Epidermal melanocyte (primary cell): ENCODE data around the gene CYB5R2.
A peak's percentile ranks its signal among the peaks of the same experiment; 100 is the strongest.
"Not testable (repeated sequence)": the region's sequence is repeated elsewhere in the genome, so short reads cannot be mapped to it uniquely, and the experiment has no call there.

Experiments used
- DNase-seq: peaks from one replicate; pipeline ENCODE4 v3.0.0; 2011; ENCODE audit warnings: low spot score; ENCODE audit not compliant: insufficient read length

CYB5R2 gene

GRCh38 chr11:7668911-7669310, 4.4 kb downstream of the CYB5R2 start:
- no peak for DNase-seq

GRCh38 chr11:7668464-7668863, 4.8 kb downstream of the CYB5R2 start:
- no peak for DNase-seq

DNA sequence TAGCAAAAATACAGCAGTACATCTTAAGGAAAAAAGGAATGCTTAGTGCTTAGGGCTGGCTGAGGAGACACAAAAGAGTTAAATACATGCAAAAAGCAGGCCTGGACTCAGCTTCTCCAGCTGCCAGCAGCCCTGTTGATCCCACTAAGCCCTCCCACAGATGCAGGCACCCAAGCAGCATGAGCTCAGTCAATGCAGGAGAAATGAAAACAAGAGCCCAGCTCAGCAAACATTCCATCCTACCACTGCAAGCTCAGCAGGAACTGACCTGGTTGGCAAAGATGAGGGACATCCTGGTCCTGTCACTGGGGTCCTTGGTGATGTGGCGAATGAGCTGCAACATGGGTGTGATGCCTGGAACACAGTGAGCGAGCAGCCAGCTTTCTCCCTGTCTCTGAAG, 5.8 kb downstream of the CYB5R2 start:
- no peak for DNase-seq

DNA sequence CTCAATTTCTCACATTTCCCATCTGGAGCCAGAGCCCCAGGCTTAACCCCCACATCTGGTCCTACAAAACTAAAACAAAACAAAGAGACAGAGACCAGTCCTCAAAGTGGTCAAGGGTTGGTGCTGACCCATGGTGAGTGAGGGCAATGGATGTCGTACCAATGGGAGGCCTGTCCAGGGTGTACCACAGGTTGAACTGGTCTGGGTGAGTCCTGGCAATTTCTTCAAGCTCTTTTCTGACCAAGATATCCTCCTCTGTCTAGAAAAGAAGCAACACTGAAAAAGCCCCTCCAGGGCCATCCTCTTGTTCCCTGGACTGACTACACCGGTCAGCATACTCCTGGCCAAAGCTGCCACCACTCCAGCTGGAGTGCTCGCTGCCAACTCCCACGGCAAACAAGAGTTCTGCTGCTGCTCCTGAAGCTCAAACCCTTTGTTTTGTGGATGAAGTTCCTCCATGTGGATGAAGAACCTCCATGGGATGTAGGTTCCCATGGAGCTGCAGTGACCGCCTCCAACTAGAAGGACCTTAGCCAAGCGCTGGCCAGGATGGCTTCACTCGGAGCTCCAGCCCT, 6.9 kb downstream of the CYB5R2 start:
- DNase-seq, result no peak

GRCh38 chr11:7665473-7666291, 7.6 kb downstream of the CYB5R2 start:
- DNase-seq, result peak; percentile 72

DNA sequence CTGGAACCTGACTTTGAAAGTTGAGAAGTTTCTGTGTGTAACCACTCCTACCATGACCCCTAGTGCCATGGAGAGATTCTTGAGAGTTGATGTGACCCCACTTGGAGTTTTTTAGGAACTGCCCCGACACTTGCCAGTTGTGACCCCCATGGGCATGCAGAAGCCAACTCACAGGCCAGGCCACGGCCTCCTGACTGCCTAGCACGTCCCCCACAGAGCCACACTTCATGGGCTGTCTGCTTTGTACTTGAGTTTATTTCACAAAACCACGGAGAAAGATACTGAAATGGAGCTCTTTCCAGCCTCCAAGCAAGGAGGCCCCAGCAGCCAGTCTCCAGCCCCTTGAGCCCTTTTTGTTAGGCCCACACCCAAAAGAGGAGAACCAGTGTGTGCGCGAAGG, 8.4 kb downstream of the CYB5R2 start:
- DNase-seq, result no peak

GRCh38 chr11:7663531-7663930, 9.8 kb downstream of the CYB5R2 start:
- DNase-seq, result not testable (repeated sequence)

DNA sequence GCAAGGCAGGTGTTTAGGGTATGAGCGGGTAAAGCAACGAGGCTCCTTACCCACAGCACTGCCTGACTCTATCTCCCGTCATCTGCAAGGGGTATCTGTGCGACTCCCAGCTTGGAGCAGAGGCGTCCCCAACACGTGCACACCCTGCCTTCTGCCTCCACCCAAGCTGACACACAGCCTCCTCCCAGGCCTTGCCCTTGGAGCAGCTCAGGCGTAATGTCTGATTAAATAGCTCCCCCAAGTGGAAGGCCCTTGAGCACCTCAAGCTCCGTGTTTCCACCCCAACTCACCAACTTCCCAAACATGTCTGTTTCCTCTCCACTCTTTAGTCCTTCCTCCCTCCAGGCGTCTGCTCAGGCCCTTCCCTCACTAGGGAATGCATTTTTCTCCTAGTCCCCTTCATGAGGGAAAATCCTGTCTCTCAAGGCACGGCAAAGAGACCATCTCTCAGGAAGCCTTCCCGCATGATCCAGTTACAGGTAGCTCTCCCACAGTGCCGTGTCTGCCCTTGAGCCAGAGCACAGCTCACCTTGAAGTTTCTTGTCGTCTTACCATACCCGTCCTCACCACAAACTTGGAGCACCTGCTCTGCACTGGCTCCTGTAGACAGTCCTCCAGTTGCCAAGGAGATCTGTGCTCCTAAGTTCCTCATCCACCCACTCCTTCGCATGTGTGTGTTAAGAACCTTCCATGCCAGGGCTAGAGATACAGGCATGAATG, 15.8 kb downstream of the CYB5R2 start:
- no peak for DNase-seq

DNA sequence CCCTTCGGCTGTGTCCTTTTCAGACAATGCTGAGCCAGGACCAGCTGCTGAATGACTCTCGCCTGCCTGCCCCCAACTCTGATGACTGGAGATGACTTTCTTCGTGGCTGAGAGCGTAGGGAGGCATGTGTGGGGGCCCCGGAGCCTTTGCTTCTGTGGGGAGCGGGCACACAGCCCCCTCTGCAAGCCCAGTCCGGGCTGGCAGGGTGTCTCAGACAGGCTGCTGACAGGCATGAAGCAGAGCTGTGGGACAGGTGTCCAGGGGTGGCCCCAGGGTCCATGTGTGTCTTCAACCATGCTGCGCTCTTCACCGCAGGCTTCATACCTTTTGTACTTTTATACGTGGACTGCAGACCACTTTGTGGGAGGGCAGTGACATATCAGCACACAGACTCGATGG, 16.6 kb downstream of the CYB5R2 start:
- no peak for DNase-seq

- DNase-seq, result no peak
These were observed 17.8 kb downstream of the CYB5R2 start for GRCh38 chr11:7655253-7656217.

GRCh38 chr11:7654195-7654705, 19.1 kb downstream of the CYB5R2 start:
- DNase-seq, result no peak

DNA sequence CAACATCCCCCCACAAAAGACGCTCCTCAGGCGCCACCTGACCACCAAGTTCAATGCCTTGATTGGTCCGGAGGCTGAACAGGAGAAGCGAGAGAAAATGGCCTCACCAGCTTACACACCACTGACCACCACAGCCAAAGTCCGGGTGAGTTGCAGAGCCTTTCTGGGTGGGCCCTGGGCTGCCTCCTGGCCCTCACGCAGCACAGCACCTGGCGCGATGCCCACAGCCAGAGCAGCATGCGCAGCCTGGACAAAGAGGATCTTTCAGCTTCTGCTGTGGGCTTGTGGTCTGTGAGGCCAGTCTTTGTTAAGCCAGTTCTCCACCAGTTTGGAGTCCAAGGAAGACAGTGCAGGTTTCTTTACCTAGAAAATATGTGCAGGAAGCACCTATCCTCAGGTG, 21.6 kb downstream of the CYB5R2 start:
- no peak for DNase-seq

- no peak for DNase-seq
These were observed 22.2 kb downstream of the CYB5R2 start for GRCh38 chr11:7651140-7651551.

DNA sequence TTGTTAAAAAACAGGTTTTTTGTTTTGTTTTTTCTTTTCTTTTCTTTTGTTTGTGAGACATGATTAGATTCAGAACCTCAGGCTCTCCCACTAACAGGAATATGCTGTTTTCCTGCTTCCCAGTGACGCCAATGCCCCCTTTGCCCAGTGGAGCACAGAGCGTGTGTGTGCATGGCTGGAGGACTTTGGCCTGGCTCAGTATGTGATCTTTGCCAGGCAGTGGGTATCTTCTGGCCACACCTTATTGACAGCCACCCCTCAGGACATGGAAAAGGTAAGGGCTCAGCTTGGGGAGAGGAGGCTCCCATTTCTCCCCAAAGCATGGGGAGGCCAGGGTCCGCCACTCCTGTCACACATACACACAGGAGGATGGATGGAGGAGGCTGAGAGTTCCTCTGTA, 25.0 kb downstream of the CYB5R2 start:
- no peak for DNase-seq

- no peak for DNase-seq
These were observed 26.4 kb downstream of the CYB5R2 start for GRCh38 chr11:7646866-7647265.

GRCh38 chr11:7645206-7645605, 28.1 kb downstream of the CYB5R2 start:
- no peak for DNase-seq

DNA sequence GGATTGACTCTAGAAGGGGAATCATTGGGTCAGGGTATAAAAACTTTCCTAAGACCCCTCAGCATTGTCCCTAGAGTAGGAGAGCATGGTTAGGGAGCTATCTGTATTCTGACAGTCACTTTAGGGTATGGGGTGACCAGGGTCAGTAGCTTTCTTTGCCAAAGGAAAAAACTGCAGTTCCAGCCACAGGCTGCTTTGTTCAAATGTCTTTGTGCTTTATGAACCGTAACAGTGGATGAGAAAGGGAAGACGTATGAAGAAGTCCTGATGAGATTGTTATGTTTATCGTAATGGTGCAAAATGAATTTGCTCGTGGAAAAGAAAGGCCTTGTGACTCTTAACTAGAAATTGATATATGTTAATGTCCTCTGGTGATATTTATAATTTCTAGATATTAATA, 30.0 kb downstream of the CYB5R2 start:
- DNase-seq, result no peak

- no peak for DNase-seq
These were observed 30.6 kb downstream of the CYB5R2 start for GRCh38 chr11:7642747-7643146.

- DNase-seq, result no peak
These were observed 32.5 kb downstream of the CYB5R2 start for GRCh38 chr11:7640816-7641215.

GRCh38 chr11:7639643-7640025, 33.7 kb downstream of the CYB5R2 start:
- no peak for DNase-seq
